Hippocampal formation (tissue), 2 donors: ENCODE measurements around the gene ZNF823.
"Not testable (repeated sequence)": the region's sequence is repeated elsewhere in the genome, so short reads cannot be mapped to it uniquely, and the experiment has no call there.

Experiments used
- DNase-seq, 2 donors: peaks; one replicate each; lab custom pipeline; 2025; lab: John Stamatoyannopoulos, UW

ZNF823 gene

DNA sequence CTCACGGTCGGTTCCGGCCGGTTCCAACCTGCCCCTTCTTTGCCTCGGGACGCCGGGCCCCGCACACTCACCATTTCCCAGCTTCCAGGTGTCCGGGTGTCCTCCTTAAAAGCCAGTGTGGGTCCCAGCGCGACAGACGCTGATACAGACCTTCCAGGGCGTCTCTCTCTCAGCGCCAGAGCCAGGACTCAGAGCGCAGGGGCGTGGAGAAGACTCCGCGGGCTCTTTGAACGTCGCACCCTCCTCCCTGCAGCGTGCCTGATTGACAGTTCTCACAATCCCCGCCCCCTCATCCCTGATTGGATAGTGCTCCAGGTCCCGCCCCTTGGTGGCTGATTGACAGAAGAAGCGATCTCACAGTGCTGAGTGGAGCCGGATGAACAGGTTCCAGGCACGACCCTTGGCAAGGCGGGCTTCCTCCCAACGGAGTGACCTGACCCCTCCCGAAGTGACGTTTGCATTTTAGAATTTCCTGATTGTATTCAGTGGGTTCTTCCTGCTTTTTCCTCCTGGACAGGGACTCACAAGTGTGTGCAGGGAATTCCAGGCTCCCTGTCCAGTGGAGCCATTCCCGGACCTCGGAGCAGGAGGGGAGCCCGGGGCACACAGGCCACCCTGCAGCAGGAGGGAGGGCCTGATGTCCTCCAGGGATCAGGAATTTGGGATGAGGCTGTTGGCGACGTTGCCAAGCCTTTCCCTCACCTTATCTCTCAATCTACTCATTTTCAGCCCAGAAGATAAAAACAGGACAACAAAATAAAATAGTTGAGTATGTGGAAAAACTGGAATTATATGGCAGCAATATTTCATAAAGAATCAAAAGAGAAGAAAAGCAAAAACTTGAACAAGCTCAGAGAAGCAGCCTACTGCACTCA lies at the start of gene ZNF823:
TSS of gene ZNF823 (minus strand) at position 201 of the 875 bp plus-strand sequence. CDS start at position 74, 127 bp downstream.
- DNase-seq: peak; percentile 96 to 99

DNA sequence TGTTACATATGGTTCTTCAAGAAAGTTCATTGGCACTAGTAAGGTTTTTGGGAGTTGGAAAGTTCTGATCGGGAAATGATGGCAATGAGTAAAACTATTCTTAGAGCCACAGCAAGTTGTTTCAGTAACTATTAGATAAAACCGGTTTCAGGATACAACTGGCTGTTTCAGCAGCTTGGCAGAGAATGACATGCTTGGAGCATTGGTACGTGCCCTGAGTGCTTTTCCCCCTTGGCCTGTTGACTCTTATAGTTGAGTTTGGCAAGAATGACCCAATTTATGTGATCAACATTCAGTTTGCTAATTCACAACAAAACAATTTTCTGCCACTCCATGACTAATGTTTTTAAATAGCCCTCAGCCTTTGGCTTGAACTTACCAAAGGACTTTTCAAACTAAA lies 48.8 kb upstream of the ZNF823 start:
- no peak for DNase-seq

DNA sequence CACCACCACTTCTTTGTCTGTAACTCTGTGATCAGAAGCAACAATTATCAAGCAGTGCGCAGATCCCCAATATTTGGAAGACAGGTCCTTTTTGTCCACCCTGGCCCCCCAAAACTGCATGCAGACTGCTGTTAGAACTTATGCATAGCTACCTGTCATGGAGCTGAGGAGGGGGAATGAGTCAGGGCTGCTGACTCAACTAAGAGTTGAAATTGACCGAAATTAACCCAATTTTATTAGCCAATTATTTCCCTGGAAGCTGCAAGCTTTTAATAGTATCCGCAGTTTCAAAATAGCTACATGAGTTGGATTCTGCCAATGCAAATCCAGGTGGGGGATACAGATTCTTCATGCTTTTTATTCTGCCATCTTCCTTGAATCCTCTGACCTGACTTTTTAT lies 45.6 kb upstream of the ZNF823 start:
- no peak for DNase-seq

DNA sequence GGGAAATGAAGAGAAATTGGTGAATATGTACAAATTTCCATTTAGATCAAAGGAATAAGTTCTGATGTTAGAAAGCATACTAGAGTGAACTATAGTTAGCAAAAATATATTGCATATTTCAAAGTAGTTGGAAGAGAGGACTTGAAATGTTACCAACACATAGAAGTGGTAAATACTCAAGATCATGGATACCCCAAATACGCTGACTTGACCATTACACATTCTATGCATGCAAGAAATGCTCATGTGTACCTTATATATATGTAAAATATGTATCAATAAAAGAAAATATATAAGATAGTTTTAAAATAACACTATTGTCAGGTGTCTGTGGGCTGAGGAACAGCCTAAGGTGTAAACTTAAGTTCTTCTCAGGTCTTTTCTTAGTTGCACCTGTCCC lies 45.0 kb upstream of the ZNF823 start:
- DNase-seq: no peak

DNA sequence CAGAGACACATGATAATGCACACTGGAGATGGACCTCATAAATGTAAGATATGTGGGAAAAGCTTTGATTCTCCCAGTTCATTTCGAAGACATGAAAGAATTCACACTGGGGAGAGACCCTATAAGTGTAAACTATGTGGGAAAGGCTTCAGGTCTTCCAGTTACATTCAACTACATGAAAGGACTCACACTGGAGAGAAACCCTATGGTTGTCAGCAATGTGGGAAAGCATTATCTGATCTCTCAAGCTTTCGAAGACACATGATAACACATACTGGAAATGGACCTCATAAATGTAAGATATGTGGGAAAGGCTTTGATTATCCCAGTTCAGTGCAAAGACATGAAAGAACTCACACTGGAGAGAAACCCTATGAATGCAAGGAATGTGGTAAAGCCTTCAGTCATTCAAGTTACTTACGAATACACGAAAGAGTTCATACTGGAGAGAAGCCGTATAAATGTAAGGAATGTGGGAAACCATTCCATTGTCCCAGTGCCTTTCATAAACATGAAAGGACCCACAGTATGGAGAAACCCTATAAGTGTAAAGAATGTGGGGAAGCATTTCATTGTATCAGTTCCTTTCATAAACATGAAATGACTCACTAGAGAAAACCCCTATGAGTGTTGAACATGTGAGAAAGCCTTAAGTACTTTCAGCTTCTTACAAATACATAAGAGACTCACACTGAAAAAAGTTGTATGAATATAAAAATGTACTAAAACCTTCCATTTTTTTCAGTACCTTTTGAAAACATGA lies 42.7 kb upstream of the ZNF823 start:
- DNase-seq: no peak

DNA sequence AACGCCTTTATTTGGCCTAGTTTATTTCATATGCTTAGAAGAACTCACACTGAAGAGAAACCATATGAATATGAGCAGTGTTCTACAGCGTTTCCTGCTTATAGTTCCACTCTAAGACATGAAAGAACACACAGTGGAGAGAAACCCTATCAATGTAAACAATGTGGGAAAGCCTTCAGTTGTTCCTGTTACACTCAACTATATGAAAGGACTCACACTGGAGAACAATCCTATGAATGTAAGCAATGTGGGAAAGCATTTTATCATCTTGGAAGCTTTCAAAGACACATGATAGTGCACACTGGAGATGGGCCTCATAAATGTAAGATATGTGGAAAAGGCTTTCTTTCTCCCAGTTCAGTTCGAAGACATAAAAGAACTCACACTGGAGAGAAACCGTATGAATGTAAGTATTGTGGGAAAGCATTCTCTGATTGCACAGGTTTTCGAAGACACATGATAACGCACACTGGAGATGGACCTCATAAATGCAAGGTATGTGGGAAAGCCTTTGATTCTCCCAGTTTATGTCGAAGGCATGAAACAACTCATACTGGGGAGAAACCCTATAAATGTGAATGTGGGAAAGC lies 41.8 kb upstream of the ZNF823 start:
- DNase-seq: no peak

DNA sequence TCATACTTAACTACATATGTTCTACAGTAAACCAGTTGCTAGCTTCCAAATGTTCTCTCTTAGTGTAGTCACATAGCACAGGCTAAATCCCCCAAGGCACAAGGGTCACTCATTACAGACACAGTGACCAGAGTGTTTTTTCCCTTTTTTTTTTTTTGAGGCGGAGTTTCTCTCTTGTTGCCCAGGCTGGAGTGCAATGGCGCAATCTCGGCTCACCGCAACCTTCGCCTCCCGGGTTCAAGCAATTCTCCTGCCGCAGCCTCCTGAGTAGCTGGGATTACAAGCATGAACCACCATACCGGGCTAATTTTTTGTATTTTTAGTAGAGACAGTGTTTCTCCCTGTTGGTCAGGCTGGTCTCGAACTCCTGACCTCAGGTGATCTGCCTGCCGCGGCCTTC lies 37.9 kb upstream of the ZNF823 start:
- not testable (repeated sequence) for DNase-seq

DNA sequence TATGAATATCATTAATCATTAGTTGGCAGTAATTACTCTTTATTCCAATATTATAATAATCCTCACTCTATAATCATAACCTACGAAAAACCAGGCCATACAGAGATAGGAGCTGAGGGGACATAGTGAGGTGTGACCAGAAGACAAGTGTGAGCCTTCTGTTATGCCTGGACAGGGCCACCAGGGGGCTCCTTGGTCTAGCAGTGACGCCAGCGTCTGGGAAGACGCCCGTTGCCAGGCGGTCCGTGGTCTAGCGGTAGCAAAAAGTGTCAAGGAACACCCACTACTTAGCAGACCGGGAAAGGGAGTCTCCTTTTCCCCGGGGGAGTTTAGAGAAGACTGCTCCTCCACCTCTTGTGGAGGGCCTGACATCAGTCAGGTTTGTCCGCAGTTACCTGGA lies 32.8 kb upstream of the ZNF823 start:
- not testable (repeated sequence) for DNase-seq

DNA sequence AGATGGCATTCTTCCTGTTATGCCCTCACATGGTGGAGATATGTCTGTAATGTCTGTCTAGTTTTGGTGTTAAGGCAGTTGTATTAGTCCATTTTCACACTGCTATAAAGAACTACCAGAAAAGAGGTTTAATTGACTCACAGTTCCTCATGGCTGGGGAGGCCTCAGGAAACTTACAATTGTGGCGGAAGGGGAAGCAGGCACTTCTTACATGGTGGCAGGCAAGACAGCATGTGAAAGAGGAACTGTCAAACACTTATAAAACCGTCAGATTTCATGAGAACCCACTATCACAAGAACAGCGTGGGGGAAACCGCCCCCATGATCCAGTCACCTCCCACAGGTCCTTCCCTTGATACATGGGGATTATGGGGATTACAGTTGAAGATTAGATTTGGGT lies 31.2 kb upstream of the ZNF823 start:
- DNase-seq: no peak

DNA sequence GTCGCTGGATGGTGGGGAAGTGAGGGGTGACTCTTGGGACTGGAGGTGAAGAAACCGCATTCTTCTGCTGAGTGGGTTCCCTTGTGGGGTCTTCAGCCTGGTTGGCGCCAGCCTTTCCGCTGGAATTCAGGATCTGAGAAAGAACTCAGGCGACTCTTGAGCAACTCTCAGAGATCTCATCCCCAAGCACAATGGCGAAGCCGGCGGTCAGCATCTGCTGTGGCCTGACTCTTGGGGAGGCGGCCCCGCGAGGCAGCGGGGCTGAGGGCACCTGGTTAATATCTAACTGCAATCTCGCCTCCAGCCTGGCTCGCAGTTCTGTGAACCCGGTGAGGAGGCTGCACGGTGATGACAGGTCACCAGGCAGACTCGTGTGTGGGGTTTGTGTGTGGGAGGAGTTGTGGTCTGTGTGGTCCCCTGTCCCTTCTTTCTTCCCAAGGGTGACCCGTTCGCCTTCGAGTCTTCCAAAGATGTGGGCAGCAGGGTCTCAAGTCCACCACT lies 28.9 kb upstream of the ZNF823 start:
- no peak for DNase-seq

DNA sequence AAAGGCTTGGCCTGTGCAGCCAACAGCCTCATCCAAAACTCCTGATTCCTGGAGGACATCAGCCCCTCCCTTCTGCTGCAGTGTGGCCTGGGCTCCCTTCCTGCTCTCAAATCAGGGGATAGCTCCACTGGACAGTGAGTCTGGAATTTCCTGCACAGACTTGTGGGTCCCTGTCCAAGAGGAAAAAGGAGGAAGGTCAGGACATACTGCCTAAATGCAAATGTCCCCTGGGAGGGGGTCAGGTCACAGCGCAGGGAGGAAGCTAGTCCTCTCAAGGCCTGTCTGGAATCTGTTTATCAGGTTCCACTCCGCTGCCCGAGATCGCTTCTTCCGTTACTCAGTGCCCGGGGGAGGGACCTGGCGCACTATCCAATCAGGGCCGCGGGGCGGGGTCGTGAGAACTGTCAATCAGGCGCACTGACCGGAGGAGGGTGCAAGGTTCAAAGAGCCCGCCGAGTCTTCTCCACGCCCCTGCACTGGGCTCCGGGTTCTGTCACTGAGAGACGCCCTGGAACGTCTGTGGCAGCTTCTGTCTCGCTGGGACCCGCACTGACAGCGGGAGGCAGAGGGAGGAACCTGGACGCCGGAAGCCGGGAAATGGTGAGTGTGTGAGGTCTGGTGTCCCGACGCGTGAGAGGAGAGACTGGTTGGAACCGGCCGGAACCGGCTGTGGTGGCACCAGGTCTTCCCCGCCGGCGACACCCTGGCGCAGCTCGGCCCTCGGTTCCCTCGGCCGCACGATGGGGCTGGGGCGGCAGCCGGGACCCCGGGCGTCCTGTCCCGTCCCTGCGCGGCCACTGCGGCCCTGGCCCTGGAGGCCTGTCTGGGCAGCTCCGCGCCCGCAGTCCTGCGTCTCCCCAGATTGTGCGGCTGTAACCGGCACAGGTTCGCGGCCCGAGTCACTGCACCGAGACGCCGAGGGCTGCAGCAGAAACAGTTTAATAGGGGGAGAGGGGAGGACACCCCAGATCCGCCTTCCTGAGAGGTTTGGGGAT lies 28.1 kb upstream of the ZNF823 start, which contains the start of gene ZNF441:
TSS of gene ZNF441 (plus strand) at position 404 of the 995 bp plus-strand sequence. CDS start at position 598, 194 bp downstream.
- DNase-seq: peak; percentile 96 to 97

DNA sequence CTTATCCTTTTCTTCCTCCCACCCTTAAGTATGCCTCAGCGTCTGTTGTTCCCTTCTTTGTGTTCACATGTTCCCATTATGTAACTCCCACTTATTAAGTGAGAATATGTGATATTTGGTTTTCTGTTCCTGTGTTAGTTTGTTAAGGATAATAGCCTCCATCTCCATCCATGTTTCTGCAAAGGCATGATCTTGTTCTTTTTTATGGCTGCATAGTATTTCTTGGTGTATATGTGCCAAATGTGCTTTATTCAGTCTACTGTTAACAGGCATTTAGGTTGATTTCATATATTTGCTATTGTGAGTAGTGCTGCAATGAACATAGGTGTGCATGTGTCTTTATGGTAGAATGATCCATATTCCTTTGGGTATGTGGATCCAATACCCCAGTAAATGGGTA lies 24.9 kb upstream of the ZNF823 start:
- no peak for DNase-seq

DNA sequence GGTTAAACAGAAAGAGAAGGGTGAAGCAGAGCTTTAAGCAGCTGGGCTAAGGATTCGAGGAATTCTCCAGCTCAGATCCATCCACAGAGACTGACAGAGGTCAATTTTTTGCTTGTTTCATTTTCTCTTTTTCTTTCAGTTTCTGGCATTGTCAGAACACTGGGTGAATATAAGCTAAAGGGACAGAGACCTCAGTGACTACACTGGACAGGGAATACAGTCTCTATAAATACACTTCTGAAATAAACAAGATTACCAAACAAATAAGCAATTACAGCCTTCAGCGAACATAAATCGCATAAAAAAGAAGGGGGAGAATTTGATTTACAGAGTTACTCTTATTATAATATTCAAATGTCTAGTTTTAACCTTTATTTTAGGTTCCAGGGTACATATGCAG lies 24.4 kb upstream of the ZNF823 start:
- DNase-seq: no peak

DNA sequence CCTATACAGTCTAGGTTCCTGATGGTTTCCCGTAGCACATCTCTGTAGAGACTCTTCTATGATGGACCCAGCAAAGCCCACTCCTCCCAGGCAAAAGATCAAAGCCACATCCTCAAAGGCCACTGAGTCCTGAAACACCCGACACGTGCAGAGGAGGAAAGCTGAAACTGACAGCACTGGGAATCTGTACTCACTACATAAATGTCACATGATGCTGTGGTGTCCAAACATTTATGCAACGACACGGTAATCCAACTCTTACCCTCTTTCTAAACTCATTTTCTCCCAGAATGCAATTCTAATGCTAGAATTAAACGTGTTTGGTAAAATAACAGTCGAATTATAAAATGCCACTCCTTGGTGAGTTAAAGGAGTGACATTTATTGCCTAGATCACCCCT lies 21.1 kb upstream of the ZNF823 start:
- DNase-seq: no peak

DNA sequence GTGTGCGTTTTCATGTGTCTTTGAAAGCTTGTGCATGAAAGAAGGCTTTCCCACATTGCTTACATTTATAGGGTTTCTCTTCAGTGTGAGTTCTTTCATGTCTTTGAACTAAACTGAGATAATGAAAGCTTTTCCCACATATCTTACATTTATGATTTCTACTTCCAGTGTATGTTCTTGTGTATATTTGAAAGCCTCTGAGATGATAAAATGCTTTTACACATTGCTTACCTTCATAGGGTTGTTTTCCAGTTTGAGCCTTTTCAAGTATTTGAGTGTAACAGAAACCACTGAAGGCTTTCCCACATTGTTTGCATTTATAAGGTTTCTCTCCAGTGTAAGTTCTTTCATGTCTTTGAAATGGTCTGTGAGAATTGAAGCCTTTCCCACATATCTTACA lies 18.2 kb upstream of the ZNF823 start:
- no peak for DNase-seq

DNA sequence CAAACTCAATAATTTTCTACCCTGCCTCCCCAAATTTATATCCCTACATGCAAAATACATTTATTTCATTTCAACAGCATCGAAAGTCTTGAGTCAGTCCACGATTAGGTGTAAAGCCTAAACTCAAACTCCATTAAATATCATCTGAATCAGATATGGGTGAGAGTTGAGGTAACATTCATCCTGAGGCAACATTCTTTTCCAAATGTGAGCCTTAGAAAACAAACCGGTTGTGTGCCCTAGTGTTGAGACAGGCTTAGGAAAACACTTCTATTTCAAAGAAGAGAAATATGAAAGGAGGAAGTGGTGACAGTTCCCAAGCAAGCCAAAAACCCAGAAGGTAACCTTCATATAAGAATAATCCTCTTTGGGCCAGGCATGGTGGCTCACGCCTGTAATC lies 15.9 kb upstream of the ZNF823 start:
- no peak for DNase-seq

DNA sequence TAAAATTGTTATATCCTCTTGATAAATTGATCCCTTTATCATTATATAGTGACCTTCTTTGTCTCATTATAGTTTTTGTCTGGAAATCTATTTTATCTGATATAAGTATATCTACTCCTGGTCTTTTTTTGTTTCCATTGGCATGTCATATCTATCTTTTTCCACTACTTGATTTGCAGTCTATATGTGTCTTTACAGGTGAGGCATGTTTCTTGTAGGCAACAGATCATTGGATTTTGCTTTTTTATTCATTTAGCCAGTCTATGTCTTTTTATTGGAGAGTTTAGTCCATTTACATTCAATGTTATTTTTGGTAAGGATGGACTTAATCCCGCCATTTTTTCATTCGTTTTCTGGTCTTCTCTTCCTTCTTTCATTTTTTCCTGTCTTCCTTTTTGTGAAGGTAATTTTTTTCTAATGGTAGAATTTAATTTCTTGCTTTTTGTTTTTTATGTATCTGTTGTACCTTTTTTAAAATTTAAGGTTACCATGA lies 13.5 kb upstream of the ZNF823 start:
- no peak for DNase-seq

DNA sequence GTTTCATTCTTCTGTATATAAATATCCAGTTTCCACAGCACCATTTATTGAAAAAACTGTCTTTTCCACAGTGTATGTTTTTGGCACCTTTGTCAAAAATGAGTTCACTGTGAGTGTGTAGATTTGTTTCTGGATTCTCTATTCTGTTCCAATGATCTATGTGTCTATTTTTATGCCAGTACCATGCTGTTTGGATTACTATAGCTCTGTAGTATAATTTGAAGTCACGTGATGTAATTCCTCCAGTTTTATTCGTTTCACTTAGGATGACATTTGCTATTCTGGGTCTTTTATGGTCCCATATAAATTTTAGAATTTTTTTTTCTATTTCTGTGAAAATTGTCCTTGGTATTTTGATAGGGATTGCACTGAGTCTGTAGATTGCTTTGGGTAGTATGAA lies 11.0 kb upstream of the ZNF823 start:
- DNase-seq: no peak

DNA sequence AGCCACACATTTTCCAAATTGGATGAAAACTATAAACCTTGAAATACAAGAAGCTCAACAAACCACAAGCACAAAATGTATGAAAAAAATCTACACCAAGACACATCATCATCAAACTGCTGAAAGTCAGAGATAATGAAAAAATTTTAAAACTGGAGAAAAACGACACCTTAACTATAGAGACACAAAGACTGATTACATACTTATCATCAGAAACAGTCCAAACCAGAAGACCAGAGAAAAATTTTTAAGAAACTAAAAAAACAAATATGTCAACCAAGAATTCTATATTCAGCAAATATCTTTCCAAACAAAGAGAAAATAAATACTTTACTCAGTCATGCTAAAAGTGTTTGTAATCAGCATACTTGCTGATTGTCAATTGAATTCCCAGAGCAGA lies 8.5 kb upstream of the ZNF823 start:
- DNase-seq: no peak

DNA sequence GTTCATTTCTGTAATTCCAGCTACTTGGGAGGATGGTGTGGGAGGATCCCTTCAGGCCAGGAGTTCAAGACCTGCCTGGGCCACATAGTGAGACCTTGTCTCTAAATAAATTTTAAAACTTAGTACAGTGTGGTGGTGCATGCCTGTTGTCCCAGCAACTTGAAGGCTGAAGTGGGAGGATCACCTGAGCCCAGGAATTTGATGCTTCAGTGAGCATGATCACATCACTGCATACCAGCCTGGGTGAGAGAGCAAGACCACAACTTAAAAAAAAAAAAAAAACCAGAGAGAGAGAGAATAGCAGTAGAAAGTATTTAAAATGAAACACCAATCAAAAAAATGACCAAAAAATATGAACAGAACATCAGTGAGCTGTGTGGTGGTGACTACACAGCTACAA lies 7.1 kb upstream of the ZNF823 start:
- no peak for DNase-seq
